Activated T-helper 17 cell treated with anti-CD3 and anti-CD28 coated beads, Interleukin-2, amount 50 U/mL, for 72 hours (primary cell): ENCODE data around the gene STX2. TPM values are rescaled to one million over a fixed set of nuclear protein-coding genes. Genes with fewer than 3 reads are reported as not detected.

Experiments used
- ATAC-seq: fragments of 150-1000 bp; cut with Tn5 transposase; replicated peaks from 2 replicates; pipeline ENCODE4 v1.10.0; 2021; ENCODE audit warnings: mild to moderate bottlenecking, moderate library complexity
- H3K27ac Mint-ChIP-seq: one replicate; pipeline ENCODE4 v1.8.0; 2022; ENCODE audit warnings: mixed read lengths
- H3K27me3 Mint-ChIP-seq: one replicate; pipeline ENCODE4 v1.8.0; 2022; ENCODE audit warnings: mixed read lengths
- H3K36me3 Mint-ChIP-seq: one replicate; pipeline ENCODE4 v1.8.0; 2022; ENCODE audit warnings: low read depth, mild to moderate bottlenecking, mixed read lengths
- H3K4me1 Mint-ChIP-seq: one replicate; pipeline ENCODE4 v1.8.0; 2022; ENCODE audit warnings: mixed read lengths
- H3K4me3 Mint-ChIP-seq: one replicate; pipeline ENCODE4 v1.8.0; 2022; ENCODE audit warnings: mild to moderate bottlenecking, mixed read lengths
- H3K9me3 Mint-ChIP-seq: one replicate; pipeline ENCODE4 v1.8.0; 2022; ENCODE audit warnings: mixed read lengths
- total RNA-seq, 2 donors: library from RNA; stranded (reverse); gene quantifications; one replicate each; pipeline ENCODE4 v1.2.3, GENCODE V29; 2022

STX2 gene
- total RNA-seq, 2 donors from 2014 or later, result 16.5 to 18.2 TPM

DNA sequence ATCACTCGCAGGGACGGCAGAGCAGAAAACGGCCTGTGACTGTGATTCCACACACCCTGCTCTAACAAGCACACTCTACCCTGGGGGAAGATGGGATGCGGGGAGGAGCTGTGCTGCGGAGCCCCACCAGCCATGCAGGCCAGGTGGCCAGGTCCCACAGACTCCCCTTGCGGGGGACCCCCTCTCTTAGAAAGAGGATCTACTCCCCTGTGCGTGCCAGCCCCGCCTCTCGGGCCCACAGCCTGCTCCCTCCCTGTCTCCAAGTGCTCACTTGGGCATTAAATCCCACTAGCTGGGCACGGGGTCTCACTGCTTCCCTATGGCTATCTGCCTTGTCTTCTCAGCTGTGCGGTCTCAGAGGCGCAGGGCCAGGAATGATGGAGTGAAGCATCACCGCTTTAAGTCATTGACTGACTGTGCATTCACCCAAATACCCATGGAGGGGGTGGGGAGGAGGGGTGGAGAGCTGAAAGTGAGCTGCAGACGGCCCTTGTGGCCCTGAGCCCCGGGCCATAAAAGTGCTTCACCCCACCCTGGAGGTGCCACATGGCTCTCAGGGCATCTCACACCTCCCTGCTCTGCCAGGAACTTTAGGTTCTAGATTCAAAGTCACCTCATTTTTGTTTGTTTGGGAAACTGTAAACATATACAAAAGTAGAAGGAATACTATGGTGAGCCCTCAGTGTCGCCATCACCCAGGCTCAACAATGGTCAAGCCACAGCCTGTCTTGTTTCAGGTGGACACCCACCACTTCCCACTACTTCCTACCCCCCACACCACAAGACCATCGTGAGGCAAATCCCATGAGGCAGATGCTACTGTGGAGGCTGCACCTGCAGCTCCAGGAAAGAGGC is 9.4 kb downstream of the STX2 start:
- Mint-ChIP-seq H3K9me3 (no peaks in the 10 kb centered on the region), H3K4me1 (peaks cover 25% of the 10 kb centered on the region), H3K4me3 (no peak overlapping the region), H3K27ac (peak overlapping the region; percentile 71), H3K36me3 (peaks cover 18% of the 10 kb centered on the region), H3K27me3 (no peaks in the 10 kb centered on the region)
- ATAC-seq, result no peak

DNA sequence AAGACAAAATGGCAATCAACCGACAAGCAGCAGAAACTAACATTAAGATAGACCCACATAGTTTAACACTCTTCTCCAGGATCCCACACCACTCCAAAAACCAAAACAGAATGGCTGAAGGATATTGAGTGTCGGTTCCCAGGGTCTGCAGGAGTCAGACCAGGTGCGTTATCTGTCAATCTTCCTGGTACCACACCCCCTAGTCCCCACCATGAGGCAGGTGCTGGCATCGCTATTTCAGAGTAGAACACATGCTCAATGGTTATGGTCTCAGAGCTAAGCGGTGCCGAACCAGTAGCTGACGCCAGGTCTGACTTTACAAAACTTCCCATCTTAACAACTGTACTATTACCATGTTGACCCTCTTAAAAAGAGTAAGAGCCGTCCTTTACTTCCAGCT is 10.2 kb downstream of the STX2 start:
- Mint-ChIP-seq H3K27me3 (no peaks in the 10 kb centered on the region), H3K9me3 (no peaks in the 10 kb centered on the region), H3K27ac (peak overlapping the region; percentile 20), H3K36me3 (peaks cover 22% of the 10 kb centered on the region), H3K4me1 (peaks cover 25% of the 10 kb centered on the region), H3K4me3 (no peak overlapping the region)
- ATAC-seq, result no peak

DNA sequence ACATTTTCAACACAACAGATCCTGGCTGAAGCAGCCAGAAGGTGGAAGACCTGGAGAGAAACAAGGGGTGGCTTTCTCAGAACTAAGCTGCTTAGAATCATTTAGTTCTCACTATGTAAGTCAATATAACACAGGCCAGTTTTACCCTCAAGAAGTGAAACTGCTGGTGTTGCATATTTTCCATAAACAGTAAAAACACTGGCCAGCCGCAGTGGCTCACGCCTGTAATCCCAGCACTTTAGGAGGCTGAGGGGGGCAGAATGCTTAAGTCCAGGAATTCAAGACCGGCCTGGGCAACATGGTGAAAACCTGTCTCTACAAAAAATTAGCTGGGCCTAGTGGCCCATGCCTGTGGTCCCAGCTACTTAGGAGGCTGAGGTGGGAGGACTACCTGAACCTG is 11.6 kb downstream of the STX2 start:
- peak; percentile 40 for ATAC-seq
- Mint-ChIP-seq H3K4me1 (peaks cover 13% of the 10 kb centered on the region), H3K36me3 (peaks cover 37% of the 10 kb centered on the region), H3K27me3 (no peaks in the 10 kb centered on the region), H3K4me3 (peak overlapping the region; percentile 11), H3K9me3 (no peaks in the 10 kb centered on the region), H3K27ac (peak overlapping the region; percentile 51)

DNA sequence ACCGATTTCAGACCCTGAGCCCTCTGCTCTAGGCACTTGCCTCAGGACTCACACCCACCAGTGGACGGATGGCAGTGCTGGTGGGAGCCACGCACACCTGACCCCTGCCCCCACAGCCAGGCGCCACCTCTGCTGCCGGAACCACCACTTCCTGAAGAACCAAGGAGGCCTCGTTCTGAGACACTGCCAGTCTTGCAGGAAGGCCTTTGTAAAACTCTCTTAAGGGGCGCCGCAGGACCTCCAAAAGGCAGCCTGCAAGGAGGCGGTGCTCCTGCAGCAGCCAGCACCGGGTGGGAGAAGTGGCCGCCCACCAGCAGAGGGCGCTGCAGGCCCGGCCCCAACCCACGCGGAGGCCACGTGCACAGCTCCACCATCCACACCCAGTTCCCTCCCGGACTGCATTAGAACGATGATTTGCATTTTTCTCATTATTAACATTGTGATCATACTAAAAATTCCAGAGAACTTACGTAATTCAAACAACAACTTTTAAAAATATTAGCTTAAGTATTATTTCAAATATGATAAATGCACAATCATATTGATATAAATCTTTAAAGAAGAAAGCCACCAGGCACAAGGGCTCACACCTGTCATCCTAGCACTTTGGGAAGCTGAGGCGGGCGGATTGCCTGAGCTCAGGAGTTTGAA is 12.8 kb downstream of the STX2 start:
- Mint-ChIP-seq H3K4me3 (no peak overlapping the region), H3K27me3 (no peaks in the 10 kb centered on the region), H3K36me3 (peaks cover 45% of the 10 kb centered on the region), H3K4me1 (peaks cover 7% of the 10 kb centered on the region), H3K27ac (no peak overlapping the region), H3K9me3 (no peaks in the 10 kb centered on the region)
- ATAC-seq, result peak; percentile 92

DNA sequence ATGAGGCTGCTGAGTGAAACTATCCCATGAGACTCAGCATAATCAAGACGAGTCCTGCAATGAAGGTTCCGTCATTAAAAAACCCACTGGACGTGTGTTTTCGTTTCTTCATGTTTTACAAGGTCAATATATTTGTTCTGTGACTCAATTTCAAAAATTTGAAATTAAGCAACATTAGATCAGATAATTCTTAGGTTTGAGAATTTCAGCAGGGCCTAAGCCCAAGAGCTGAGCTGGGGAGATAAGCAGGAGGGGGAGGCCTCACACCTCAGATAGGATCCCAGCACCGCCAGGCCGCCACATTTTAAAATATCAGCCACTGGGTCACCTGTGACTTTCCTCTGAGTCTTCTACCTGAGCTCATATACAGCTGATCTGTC is 13.3 kb downstream of the STX2 start:
- H3K27me3 Mint-ChIP-seq, result no peaks in the 10 kb centered on the region
- H3K9me3 Mint-ChIP-seq, result no peaks in the 10 kb centered on the region
- H3K4me1 Mint-ChIP-seq, result peaks cover 7% of the 10 kb centered on the region
- H3K36me3 Mint-ChIP-seq, result peaks cover 51% of the 10 kb centered on the region
- H3K27ac Mint-ChIP-seq, result no peak overlapping the region
- H3K4me3 Mint-ChIP-seq, result no peak overlapping the region
- no peak for ATAC-seq

GRCh38 chr12:130819681-130820080 is 19.4 kb downstream of the STX2 start:
- H3K27ac Mint-ChIP-seq, result no peak overlapping the region
- H3K36me3 Mint-ChIP-seq, result peaks cover 58% of the 10 kb centered on the region

GRCh38 chr12:130818635-130819576 is 20.1 kb downstream of the STX2 start:
- peaks cover 57% of the 10 kb centered on the region for H3K36me3 Mint-ChIP-seq
- H3K4me1 Mint-ChIP-seq, result peaks cover 8% of the 10 kb centered on the region
- H3K27ac Mint-ChIP-seq, result no peak overlapping the region
- H3K4me3 Mint-ChIP-seq, result peak overlapping the region; percentile 82
- no peaks in the 10 kb centered on the region for H3K27me3 Mint-ChIP-seq
- no peaks in the 10 kb centered on the region for H3K9me3 Mint-ChIP-seq
- ATAC-seq, result peak; percentile 98

More at GRCh38 chr12:130819681-130820080, 19.4 kb downstream of the STX2 start:
- no peak for ATAC-seq
- Mint-ChIP-seq H3K27me3 (no peaks in the 10 kb centered on the region), H3K4me1 (peaks cover 8% of the 10 kb centered on the region), H3K4me3 (peak overlapping the region; percentile 15), H3K9me3 (no peaks in the 10 kb centered on the region)

DNA sequence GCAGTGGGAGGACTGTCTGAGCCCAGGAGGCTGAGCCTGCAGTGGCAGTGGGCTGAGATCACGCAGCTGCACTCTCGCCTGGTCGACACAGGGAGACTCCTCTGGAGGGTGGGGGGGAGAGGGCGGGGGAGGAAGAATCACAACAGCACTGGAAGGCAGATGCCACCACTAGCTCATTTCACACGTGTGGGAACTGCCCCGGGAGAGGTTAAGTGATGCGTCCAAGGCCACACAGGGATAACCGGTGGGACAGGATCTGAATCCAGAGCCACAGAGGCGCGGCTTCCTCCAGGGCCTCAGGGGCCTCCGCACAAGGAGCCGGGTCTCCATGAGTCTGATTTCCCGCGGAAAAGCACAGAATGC is 20.8 kb downstream of the STX2 start:
- Mint-ChIP-seq H3K27me3 (no peaks in the 10 kb centered on the region), H3K4me1 (peaks cover 8% of the 10 kb centered on the region), H3K9me3 (no peaks in the 10 kb centered on the region), H3K36me3 (peaks cover 55% of the 10 kb centered on the region), H3K27ac (no peak overlapping the region), H3K4me3 (peak overlapping the region; percentile 82)
- peak; percentile 1 for ATAC-seq

DNA sequence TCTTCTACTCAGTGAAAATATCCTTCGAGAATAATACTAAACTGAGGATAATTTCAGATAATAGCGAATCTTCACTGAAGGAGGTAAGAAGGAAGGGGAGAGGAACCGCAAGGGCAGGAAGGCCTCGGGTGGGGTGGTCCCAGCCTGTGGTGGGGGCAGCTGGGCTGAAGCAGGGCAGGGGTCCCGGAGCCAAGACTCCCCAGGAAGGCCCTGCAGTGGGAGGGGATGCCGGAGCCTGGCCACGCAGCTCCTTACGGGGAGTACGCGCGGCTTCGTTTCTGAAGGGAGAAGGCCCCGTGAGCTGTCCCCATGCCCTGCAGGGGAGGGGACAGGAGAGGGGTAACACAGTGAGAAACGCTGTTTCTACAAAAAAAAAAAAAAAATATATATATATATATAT is 21.2 kb downstream of the STX2 start:
- no peak for ATAC-seq
- Mint-ChIP-seq H3K27me3 (no peaks in the 10 kb centered on the region), H3K4me3 (peak overlapping the region; percentile 82), H3K36me3 (peaks cover 55% of the 10 kb centered on the region), H3K27ac (no peak overlapping the region), H3K9me3 (no peaks in the 10 kb centered on the region), H3K4me1 (peaks cover 8% of the 10 kb centered on the region)

GRCh38 chr12:130816097-130816496 is 23.0 kb downstream of the STX2 start:
- H3K27ac Mint-ChIP-seq, result no peak overlapping the region
- H3K9me3 Mint-ChIP-seq, result no peaks in the 10 kb centered on the region
- no peak for ATAC-seq
- no peaks in the 10 kb centered on the region for H3K27me3 Mint-ChIP-seq
- peaks cover 55% of the 10 kb centered on the region for H3K36me3 Mint-ChIP-seq
- no peak overlapping the region for H3K4me3 Mint-ChIP-seq
- H3K4me1 Mint-ChIP-seq, result peaks cover 8% of the 10 kb centered on the region

- Mint-ChIP-seq H3K9me3 (no peaks in the 10 kb centered on the region), H3K27ac (no peak overlapping the region), H3K36me3 (peaks cover 55% of the 10 kb centered on the region), H3K4me3 (no peak overlapping the region), H3K27me3 (no peaks in the 10 kb centered on the region), H3K4me1 (peaks cover 8% of the 10 kb centered on the region)
- no peak for ATAC-seq
Measured at GRCh38 chr12:130815028-130815741, 23.9 kb downstream of the STX2 start.

GRCh38 chr12:130813949-130814348 is 25.1 kb downstream of the STX2 start:
- H3K4me1 Mint-ChIP-seq, result peaks cover 8% of the 10 kb centered on the region
- no peaks in the 10 kb centered on the region for H3K9me3 Mint-ChIP-seq
- peaks cover 58% of the 10 kb centered on the region for H3K36me3 Mint-ChIP-seq
- ATAC-seq, result no peak
- H3K27ac Mint-ChIP-seq, result peak overlapping the region; percentile 21
- no peak overlapping the region for H3K4me3 Mint-ChIP-seq
- H3K27me3 Mint-ChIP-seq, result no peaks in the 10 kb centered on the region

DNA sequence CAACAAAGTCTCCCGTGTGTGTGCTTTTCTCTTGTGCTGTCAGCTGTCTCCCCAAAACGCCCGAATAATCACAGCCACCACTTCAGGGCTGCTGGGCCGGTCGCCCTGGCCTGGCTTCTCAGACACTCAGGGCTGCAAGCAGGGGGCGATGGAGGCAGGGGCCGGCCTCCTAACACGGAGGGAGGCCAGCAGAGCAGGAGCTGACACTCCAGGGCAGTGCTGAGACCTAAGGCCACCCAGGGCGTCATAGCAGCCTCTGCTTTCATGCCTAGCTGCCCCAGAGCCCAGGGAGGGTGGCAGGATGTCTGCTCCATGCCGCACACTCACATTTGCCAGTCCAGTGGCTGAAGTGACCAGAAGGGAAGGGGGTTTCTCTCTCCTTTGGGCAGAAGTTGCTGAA is 25.6 kb downstream of the STX2 start:
- H3K27me3 Mint-ChIP-seq, result no peaks in the 10 kb centered on the region
- no peak overlapping the region for H3K27ac Mint-ChIP-seq
- no peak overlapping the region for H3K4me3 Mint-ChIP-seq
- no peaks in the 10 kb centered on the region for H3K9me3 Mint-ChIP-seq
- ATAC-seq, result no peak
- H3K36me3 Mint-ChIP-seq, result peaks cover 62% of the 10 kb centered on the region
- H3K4me1 Mint-ChIP-seq, result peaks cover 6% of the 10 kb centered on the region

- H3K27ac Mint-ChIP-seq, result no peak overlapping the region
- peaks cover 87% of the 10 kb centered on the region for H3K36me3 Mint-ChIP-seq
- no peak for ATAC-seq
- no peaks in the 10 kb centered on the region for H3K27me3 Mint-ChIP-seq
- peaks cover 4% of the 10 kb centered on the region for H3K4me1 Mint-ChIP-seq
- H3K4me3 Mint-ChIP-seq, result no peak overlapping the region
- H3K9me3 Mint-ChIP-seq, result no peaks in the 10 kb centered on the region
Measured at GRCh38 chr12:130809791-130810190, 29.3 kb downstream of the STX2 start.
